Measurements from ENCODE around the gene VCX3A. TPM values are rescaled to one million over a fixed set of nuclear protein-coding genes. Genes with fewer than 3 reads are reported as not detected.

Gene VCX3A
- total RNA-seq, 2 donors from 2014 or later: 18.1 TPM; not detected in 1

DNA sequence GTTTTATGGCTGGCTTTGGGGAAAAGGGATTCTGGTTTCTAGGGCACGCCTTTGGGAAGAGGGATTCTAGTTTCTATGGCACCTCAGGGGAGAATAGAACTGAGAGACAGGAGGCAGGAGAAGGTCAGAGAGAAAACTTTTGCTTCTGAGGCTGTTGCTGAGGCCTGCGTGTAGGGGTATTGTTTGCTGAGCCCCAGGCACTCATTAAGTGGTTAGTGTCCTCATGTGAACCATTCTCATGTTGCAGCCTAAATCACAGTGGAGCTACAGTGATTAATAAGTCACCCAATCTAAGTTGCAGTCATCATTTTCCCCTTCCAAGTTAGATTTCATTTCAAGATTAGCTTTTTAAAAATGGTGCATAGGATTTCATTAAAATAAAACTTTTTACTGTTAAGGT lies 29.0 kb downstream of the VCX3A start:
- Histone ChIP-seq H3K36me3 (no peaks in the 10 kb centered on the region), H3K4me3 (no peak overlapping the region), H3K27me3 (replicated peaks; ENCODE audit: insufficient read depth) (no peaks in the 10 kb centered on the region), H3K9me3 (no peaks in the 10 kb centered on the region), H3K27ac (no peak overlapping the region), H3K4me1 (replicated peaks) (no peaks in the 10 kb centered on the region)
- DNase-seq (ENCODE audit: low spot score): no peak
- 28% methylated on average over 2 of the region's 2 CpGs for WGBS
- intact Hi-C loops (cut with DNase I): no loop called here
- TF ChIP-seq POLR2AphosphoS5 (IDR thresholded peaks at IDR 0.05): no peak
- no peak for TF ChIP-seq POLR2A (IDR thresholded peaks at IDR 0.05)
- TF ChIP-seq, protein P1, sequence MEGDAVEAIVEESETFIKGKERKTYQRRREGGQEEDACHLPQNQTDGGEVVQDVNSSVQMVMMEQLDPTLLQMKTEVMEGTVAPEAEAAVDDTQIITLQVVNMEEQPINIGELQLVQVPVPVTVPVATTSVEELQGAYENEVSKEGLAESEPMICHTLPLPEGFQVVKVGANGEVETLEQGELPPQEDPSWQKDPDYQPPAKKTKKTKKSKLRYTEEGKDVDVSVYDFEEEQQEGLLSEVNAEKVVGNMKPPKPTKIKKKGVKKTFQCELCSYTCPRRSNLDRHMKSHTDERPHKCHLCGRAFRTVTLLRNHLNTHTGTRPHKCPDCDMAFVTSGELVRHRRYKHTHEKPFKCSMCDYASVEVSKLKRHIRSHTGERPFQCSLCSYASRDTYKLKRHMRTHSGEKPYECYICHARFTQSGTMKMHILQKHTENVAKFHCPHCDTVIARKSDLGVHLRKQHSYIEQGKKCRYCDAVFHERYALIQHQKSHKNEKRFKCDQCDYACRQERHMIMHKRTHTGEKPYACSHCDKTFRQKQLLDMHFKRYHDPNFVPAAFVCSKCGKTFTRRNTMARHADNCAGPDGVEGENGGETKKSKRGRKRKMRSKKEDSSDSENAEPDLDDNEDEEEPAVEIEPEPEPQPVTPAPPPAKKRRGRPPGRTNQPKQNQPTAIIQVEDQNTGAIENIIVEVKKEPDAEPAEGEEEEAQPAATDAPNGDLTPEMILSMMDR (IDR thresholded peaks at IDR 0.05): no peak

DNA sequence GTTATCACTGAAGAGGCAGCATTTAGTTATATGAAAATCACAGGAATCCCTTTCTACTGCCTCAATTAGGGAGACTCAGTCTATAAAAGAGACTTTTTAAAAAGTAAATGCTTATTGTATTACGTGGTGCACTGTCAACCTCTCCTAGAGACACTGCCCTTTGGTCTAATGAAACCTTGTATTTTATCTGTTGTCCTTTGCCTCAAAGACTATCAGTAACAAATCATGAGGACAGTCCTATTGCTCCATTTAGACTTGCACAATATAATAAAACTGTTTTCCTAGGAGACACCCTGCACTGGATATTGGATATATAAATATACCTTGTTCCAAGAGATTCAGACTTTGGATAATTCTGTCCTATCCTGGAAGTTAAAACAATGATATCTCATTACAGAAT lies 34.2 kb downstream of the VCX3A start:
- Histone ChIP-seq H3K27me3 (replicated peaks; ENCODE audit: insufficient read depth) (no peaks in the 10 kb centered on the region), H3K4me3 (no peak overlapping the region), H3K27ac (no peak overlapping the region), H3K9me3 (no peaks in the 10 kb centered on the region), H3K36me3 (no peaks in the 10 kb centered on the region), H3K4me1 (replicated peaks) (no peaks in the 10 kb centered on the region)
- intact Hi-C loops (cut with DNase I): no loop called here
- DNase-seq (ENCODE audit: low spot score): no peak
- no peak for TF ChIP-seq POLR2AphosphoS5 (IDR thresholded peaks at IDR 0.05)
- no peak for TF ChIP-seq POLR2A (IDR thresholded peaks at IDR 0.05)
- TF ChIP-seq, protein P1 (IDR thresholded peaks at IDR 0.05): no peak
- 29% methylated on average over 1 of the region's 1 CpG for WGBS

DNA sequence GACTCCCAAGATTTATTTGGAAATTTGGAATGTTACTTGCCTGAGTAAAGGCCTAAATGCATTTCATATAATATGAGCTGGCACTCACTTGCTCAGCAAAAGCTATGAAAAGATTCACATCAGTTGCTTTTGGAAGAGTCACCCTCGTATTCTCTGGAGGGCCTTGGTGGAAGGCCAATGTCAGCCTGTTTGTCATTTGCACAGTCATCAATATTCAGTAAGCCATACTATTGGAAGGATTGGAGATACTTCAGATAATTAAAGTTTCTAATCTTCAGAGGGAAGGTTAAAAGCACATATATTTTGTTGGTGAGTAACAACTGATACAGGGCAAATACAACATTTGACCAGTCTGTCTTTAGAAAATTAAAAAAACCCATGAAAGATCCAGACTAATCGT lies 36.6 kb downstream of the VCX3A start:
- 87% methylated on average over 2 of the region's 2 CpGs for WGBS
- intact Hi-C loops (cut with DNase I): no loop called here
- TF ChIP-seq POLR2AphosphoS5 (IDR thresholded peaks at IDR 0.05) (no peak), POLR2A (IDR thresholded peaks at IDR 0.05) (no peak)
- TF ChIP-seq, protein P1 (IDR thresholded peaks at IDR 0.05): no peak
- H3K36me3 ChIP-seq: no peaks in the 10 kb centered on the region
- no peaks in the 10 kb centered on the region for H3K4me1 ChIP-seq (replicated peaks)
- no peak for DNase-seq (ENCODE audit: low spot score)
- H3K27ac ChIP-seq: no peak overlapping the region
- no peaks in the 10 kb centered on the region for H3K9me3 ChIP-seq
- no peaks in the 10 kb centered on the region for H3K27me3 ChIP-seq (replicated peaks; ENCODE audit: insufficient read depth)
- H3K4me3 ChIP-seq: no peak overlapping the region
